Measurements from ENCODE around the gene PLA2G3. TPM values are rescaled to one million over a fixed set of nuclear protein-coding genes. Genes with fewer than 3 reads are reported as not detected.
"Not testable (repeated sequence)": the region's sequence is repeated elsewhere in the genome, so short reads cannot be mapped to it uniquely, and the experiment has no call there.

PLA2G3 gene
- polyA plus RNA-seq, 1 experiment, result 0.10 TPM

DNA sequence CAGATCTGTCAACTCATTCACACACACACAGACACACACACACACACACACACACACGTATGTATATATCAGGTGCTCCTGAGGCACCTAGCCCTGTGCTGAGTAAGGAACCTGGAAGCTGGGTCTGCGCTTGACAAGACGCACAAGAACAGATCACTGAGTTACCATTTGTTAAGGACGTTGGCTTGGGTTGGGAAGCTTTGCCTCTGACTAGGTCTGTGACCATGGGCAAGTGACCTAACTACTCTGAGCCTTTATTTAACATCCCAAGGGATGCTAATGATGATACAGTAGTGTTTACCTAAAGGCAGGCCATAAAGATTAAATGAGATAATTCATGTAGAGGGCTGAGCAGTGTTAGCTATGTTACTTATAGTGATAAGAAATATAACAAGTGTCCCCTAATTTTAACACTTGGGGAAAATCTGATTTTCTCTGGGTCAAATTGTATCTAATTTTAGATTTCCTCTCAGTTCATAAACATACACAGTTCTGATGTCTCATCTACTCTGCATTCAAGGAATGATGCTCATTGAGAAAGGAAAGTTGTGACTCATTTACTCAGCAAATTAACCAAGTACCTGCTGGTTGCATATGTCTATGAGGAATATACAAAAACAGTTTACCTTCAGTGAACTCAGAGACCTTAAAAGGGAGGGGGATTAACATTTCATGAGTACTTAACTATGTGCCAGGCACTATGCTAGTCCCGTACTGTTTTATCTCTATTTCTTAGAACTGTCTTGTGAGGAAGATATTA is 33.3 kb upstream of the PLA2G3 start:
- CTCF ChIA-PET, result interaction anchor here (0.8 kb wide), 1 partner anchor 67 kb away, joined by 3 read pairs; the partner anchor contains the start of gene SELENOM

DNA sequence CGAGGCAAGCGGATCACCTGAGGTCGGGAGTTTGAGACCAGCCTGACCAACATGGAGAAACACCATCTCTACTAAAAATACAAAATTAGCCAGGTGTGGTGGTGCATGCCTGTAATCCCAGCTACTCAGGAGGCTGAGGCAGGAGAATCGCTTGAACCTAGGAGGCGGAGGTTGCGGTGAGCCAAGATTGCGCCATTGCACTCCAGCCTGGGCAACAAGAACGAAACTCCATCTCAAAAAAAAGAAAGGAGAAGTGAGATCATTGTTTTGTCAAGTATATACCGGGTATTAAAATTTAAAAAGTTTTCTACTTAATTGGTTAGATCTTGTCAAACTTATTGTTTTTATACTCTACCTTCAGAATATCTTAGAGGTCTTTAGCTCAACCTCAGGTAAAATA is 31.4 kb upstream of the PLA2G3 start:
- DNase-seq (ENCODE audit: low read depth, low spot score); H3K4me3 ChIP-seq (ENCODE audit: low read depth, low read length); POLR2A ChIA-PET; H3K27ac ChIP-seq (ENCODE audit: low read depth, low read length); H3K9me3 ChIP-seq (ENCODE audit: control insufficient read depth, insufficient read depth, low read length); H3K27me3 ChIP-seq (ENCODE audit: control insufficient read depth, insufficient read depth, low read length): not testable (repeated sequence)
- CTCF ChIA-PET, result interaction anchor here (1.1 kb wide), 1 partner anchor 40 kb away, joined by 4 read pairs; the partner anchor contains the start of gene LIMK2

More for the DNA sequence above, 33.3 kb upstream of the PLA2G3 start:
- DNase-seq (ENCODE audit: low read depth, low spot score), result peak; percentile 65
- TF ChIP-seq, protein P1, sequence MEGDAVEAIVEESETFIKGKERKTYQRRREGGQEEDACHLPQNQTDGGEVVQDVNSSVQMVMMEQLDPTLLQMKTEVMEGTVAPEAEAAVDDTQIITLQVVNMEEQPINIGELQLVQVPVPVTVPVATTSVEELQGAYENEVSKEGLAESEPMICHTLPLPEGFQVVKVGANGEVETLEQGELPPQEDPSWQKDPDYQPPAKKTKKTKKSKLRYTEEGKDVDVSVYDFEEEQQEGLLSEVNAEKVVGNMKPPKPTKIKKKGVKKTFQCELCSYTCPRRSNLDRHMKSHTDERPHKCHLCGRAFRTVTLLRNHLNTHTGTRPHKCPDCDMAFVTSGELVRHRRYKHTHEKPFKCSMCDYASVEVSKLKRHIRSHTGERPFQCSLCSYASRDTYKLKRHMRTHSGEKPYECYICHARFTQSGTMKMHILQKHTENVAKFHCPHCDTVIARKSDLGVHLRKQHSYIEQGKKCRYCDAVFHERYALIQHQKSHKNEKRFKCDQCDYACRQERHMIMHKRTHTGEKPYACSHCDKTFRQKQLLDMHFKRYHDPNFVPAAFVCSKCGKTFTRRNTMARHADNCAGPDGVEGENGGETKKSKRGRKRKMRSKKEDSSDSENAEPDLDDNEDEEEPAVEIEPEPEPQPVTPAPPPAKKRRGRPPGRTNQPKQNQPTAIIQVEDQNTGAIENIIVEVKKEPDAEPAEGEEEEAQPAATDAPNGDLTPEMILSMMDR (IDR thresholded peaks at IDR 0.05; ENCODE audit: low read depth, low read length), result no peak
- Histone ChIP-seq H3K27ac (ENCODE audit: low read depth, low read length) (peak overlapping the region; percentile 97), H3K27me3 (ENCODE audit: control insufficient read depth, insufficient read depth, low read length) (no peaks in the 10 kb centered on the region), H3K9me3 (ENCODE audit: control insufficient read depth, insufficient read depth, low read length) (no peaks in the 10 kb centered on the region), H3K4me3 (ENCODE audit: low read depth, low read length) (no peak overlapping the region)
- POLR2A ChIA-PET, result interaction anchor here (0.6 to 1.2 kb wide), 3 partner anchors 12 to 80 kb away, joined by 3 read pairs; partner anchors contain the start of gene RNF185

DNA sequence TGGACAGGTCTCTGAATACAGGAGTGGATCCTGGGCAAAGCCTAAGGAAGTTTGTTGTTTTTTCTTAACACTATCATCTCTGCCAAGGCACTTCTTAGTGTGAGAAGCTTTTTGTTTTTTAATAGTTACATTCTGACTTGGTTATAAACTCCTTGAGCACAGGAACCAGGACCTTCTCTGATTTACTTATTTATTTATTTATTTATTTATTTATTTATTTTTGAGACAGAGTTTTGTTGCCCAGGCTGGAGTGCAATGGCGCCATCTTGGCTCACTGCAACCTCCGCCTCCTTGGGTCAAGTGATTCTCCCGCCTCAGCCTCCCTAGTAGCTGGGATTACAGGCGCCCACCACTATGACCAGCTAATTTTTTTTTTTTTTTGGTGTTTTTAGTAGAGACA is 30.7 kb upstream of the PLA2G3 start:
- Histone ChIP-seq H3K27ac (ENCODE audit: low read depth, low read length) (no peak overlapping the region), H3K9me3 (ENCODE audit: control insufficient read depth, insufficient read depth, low read length) (no peaks in the 10 kb centered on the region), H3K27me3 (ENCODE audit: control insufficient read depth, insufficient read depth, low read length) (no peaks in the 10 kb centered on the region), H3K4me3 (ENCODE audit: low read depth, low read length) (no peak overlapping the region)
- ChIA-PET POLR2A (no interaction called here), CTCF (interaction anchor here (0.8 to 1.1 kb wide), 3 partner anchors 8 to 63 kb away, joined by 3 to 6 read pairs (median 4); partner anchors contain the start of genes LIMK2 and SELENOM)
- TF ChIP-seq, protein P1 (IDR thresholded peaks at IDR 0.05; ENCODE audit: low read depth, low read length), result no peak
- no peak for DNase-seq (ENCODE audit: low read depth, low spot score)

DNA sequence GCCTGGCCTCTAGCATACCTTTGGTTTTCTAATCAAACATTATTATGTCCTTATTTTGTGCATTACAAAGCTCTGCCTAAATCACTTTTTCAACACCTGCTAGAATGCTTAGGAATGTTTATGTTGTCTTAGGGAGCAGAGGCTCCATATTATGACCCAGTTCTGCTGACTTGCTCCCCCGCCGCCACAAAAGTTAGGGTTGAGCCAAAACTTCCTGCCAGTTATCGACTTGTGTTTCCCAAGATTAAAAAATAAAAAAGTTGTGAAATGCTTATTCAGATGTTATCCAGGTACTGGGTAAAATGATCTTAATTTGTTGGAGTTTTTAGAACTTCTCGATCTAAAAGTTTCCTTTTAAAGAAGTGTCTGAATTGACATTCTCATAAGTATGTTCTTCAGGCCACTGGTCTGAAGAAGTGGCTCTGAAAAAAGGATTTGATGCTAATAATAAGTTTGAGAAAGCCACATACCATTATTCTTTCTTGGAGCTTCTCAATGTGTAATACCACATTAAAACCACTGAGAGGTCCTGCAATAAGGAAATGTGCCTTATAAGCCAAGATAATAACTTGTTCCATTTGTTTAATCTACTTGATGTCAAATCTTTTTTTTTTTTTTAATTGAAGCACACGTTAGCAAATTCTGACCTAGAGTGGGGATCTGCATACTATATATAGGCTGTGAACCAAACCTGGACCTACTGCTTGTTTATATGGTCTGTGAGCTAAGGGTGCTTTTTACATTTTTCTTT is 21.9 kb upstream of the PLA2G3 start:
- TF ChIP-seq, protein P1 (IDR thresholded peaks at IDR 0.05; ENCODE audit: low read depth, low read length), result no peak
- CTCF ChIA-PET, result interaction anchor here (0.5 to 2.0 kb wide), 7 partner anchors 9 to 310 kb away, joined by 3 to 7 read pairs (median 4); partner anchors contain the start of gene SELENOM
- Histone ChIP-seq H3K9me3 (ENCODE audit: control insufficient read depth, insufficient read depth, low read length) (no peaks in the 10 kb centered on the region; the same call in 1 of the 2 replicates), H3K27ac (ENCODE audit: low read depth, low read length) (no peak overlapping the region), H3K4me3 (ENCODE audit: low read depth, low read length) (no peak overlapping the region), H3K27me3 (ENCODE audit: control insufficient read depth, insufficient read depth, low read length) (no peaks in the 10 kb centered on the region)
- POLR2A ChIA-PET, result interaction anchor here (1.0 kb wide), 1 partner anchor 55 kb away, joined by 5 read pairs; the partner anchor contains the start of gene SELENOM
- DNase-seq (ENCODE audit: low read depth, low spot score), result no peak

DNA sequence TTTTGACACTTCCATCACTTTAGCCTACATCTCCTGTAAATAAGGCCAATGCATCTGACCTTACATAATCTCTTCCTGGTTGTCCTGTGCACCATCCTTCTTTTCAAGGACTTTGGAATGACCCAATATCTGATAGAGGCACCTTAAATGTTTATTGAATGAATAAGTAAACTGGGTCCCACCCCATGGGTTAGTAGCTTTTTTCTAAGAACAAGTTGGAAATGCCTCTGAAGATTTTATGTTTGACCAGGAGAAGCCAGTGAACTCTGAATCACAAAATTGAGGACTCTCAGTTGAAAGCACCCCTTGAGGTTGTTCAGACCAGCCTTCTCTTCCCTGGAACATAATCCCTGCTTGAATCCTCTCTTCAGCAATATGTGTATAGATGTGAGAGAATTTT is 21.1 kb upstream of the PLA2G3 start:
- H3K9me3 ChIP-seq (ENCODE audit: control insufficient read depth, insufficient read depth, low read length), result no peaks in the 10 kb centered on the region; the same call in 1 of the 2 replicates
- H3K27ac ChIP-seq (ENCODE audit: low read depth, low read length), result no peak overlapping the region
- H3K4me3 ChIP-seq (ENCODE audit: low read depth, low read length), result peak overlapping the region; percentile 91
- TF ChIP-seq, protein P1 (IDR thresholded peaks at IDR 0.05; ENCODE audit: low read depth, low read length), result no peak
- no peak for DNase-seq (ENCODE audit: low read depth, low spot score)
- POLR2A ChIA-PET, result interaction anchor here (0.6 to 0.7 kb wide), 4 partner anchors 12 to 240 kb away, joined by 3 to 7 read pairs (median 4); partner anchors contain the start of genes PLA2G3 and SMTN
- CTCF ChIA-PET, result interaction anchor here (1.0 to 2.0 kb wide), 5 partner anchors 17 to 72 kb away, joined by 3 to 7 read pairs (median 4); partner anchors contain the start of gene SELENOM
- H3K27me3 ChIP-seq (ENCODE audit: control insufficient read depth, insufficient read depth, low read length), result no peaks in the 10 kb centered on the region

Measured in AG04450 (cell line).